ENCODE results near the gene NEK1. TPM values are rescaled to one million over a fixed set of nuclear protein-coding genes. Genes with fewer than 3 reads are reported as not detected.

NEK1 gene
- total and polyA plus RNA-seq, 2 donors (not counting 1 experiment from before 2014, with no cell fraction given), result 3.3 to 21.4 TPM

GRCh38 chr4:169491211-169491610, 121.2 kb downstream of the NEK1 start:
- H3K4me1 ChIP-seq (ENCODE audit: control insufficient read depth in 2 of 2, insufficient read depth in 2 of 2, low read length in 2 of 2), result no peaks in the 10 kb centered on the region
- H3K4me2 ChIP-seq (replicated peaks; ENCODE audit: low read depth, low read length, poor library complexity, severe bottlenecking), result no peak overlapping the region
- Mint-ChIP-seq H3K4me3 (no peak overlapping the region), H3K27me3 (no peaks in the 10 kb centered on the region), H3K27ac (no peak overlapping the region), H3K4me1 (no peaks in the 10 kb centered on the region), H3K9me3 (ENCODE audit: insufficient read depth) (peaks cover 7% of the 10 kb centered on the region)
- H3K27me3 ChIP-seq (replicated peaks in 1 of 4; ENCODE audit: control extremely low read depth in 1 of 4, control insufficient read depth in 3 of 4, insufficient read depth in 4 of 4, low read length in 3 of 4), result no peaks in the 10 kb centered on the region
- no peaks in the 10 kb centered on the region for H4K20me1 ChIP-seq (ENCODE audit: control insufficient read depth, insufficient read depth, low read length, poor library complexity, severe bottlenecking)
- ChIA-PET POLR2A (no interaction called here), CTCF (interaction anchor here (1.0 to 7.7 kb wide), 6 partner anchors 75 to 979 kb away, joined by 3 to 102 read pairs (median 4); no protein-coding TSS in a partner anchor)
- intact Hi-C loops (cut with micrococcal nuclease), result no loop called here
- TF ChIP-seq CTCF (IDR thresholded peaks at IDR 0.05), result no peak
- TF ChIP-seq EZH2 (IDR thresholded peaks at IDR 0.05; ENCODE audit: borderline replicate concordance, insufficient read depth, low read depth, low read length, poor library complexity, severe bottlenecking), result no peak
- no CpG with 5 or more reads among the region's 1 CpG for WGBS (ENCODE audit: insufficient coverage)
- no peak overlapping the region for H3K4me3 ChIP-seq (ENCODE audit: control extremely low read depth in 1 of 5, extremely low read depth in 1 of 5, insufficient read depth in 1 of 5, low read depth in 2 of 5, low read length in 4 of 5)
- H3K36me3 ChIP-seq (replicated peaks in 1 of 2; ENCODE audit: control extremely low read depth in 1 of 2, control insufficient read depth in 1 of 2, extremely low read depth in 1 of 2, insufficient read depth in 2 of 2, low read length in 1 of 2), result no peaks in the 10 kb centered on the region
- no peaks in the 10 kb centered on the region for H3K79me2 ChIP-seq (ENCODE audit: control insufficient read depth, insufficient read depth, low read length)
- ATAC-seq (ENCODE audit: low read depth) (no peak), DNase-seq (no peak)
- no peak overlapping the region for H3K9ac ChIP-seq (ENCODE audit: low read length)
- no peak overlapping the region for H2AFZ ChIP-seq (ENCODE audit: insufficient read depth, low read depth, low read length, poor library complexity, severe bottlenecking)
- H3K27ac ChIP-seq (ENCODE audit: low read length in 2 of 2), result no peak overlapping the region
- H3K9me3 ChIP-seq (ENCODE audit: control extremely low read depth in 1 of 3, control insufficient read depth in 2 of 3, insufficient read depth in 1 of 3, low read length in 2 of 3), result peaks cover 0 to 13% (median 9%) of the 10 kb centered on the region in 3 donors

- H2AFZ ChIP-seq (ENCODE audit: insufficient read depth, low read depth, low read length, poor library complexity, severe bottlenecking), result no peak overlapping the region
- H3K9ac ChIP-seq (ENCODE audit: low read length), result no peak overlapping the region
- Mint-ChIP-seq H3K9me3 (ENCODE audit: insufficient read depth) (peaks cover 7% of the 10 kb centered on the region), H3K27ac (no peak overlapping the region), H3K4me1 (no peaks in the 10 kb centered on the region), H3K4me3 (no peak overlapping the region), H3K27me3 (no peaks in the 10 kb centered on the region)
- no peaks in the 10 kb centered on the region for H3K36me3 ChIP-seq (replicated peaks in 1 of 2; ENCODE audit: control extremely low read depth in 1 of 2, control insufficient read depth in 1 of 2, extremely low read depth in 1 of 2, insufficient read depth in 2 of 2, low read length in 1 of 2)
- H3K79me2 ChIP-seq (ENCODE audit: control insufficient read depth, insufficient read depth, low read length), result no peaks in the 10 kb centered on the region
- intact Hi-C loops (cut with micrococcal nuclease), result loop anchor here (10.0 kb wide), 1 partner anchor 975 kb away; no protein-coding TSS in a partner anchor
- no peak for ATAC-seq (ENCODE audit: low read depth)
- TF ChIP-seq EZH2 (IDR thresholded peaks at IDR 0.05; ENCODE audit: borderline replicate concordance, insufficient read depth, low read depth, low read length, poor library complexity, severe bottlenecking) (no peak), CTCF (IDR thresholded peaks at IDR 0.05) (no peak)
- ChIA-PET CTCF (interaction anchor here (1.1 to 7.7 kb wide), 2 partner anchors 464 to 567 kb away, joined by 3 to 102 read pairs; no protein-coding TSS in a partner anchor), POLR2A (no interaction called here)
- no peak overlapping the region for H3K4me3 ChIP-seq (ENCODE audit: control extremely low read depth in 1 of 5, extremely low read depth in 1 of 5, insufficient read depth in 1 of 5, low read depth in 2 of 5, low read length in 4 of 5)
- no peak overlapping the region for H3K27ac ChIP-seq (ENCODE audit: low read length in 2 of 2)
- H3K9me3 ChIP-seq (ENCODE audit: control extremely low read depth in 1 of 3, control insufficient read depth in 2 of 3, insufficient read depth in 1 of 3, low read length in 2 of 3), result peaks cover 0 to 13% (median 9%) of the 10 kb centered on the region in 3 donors
- H4K20me1 ChIP-seq (ENCODE audit: control insufficient read depth, insufficient read depth, low read length, poor library complexity, severe bottlenecking), result no peaks in the 10 kb centered on the region
- no peaks in the 10 kb centered on the region for H3K27me3 ChIP-seq (replicated peaks in 1 of 4; ENCODE audit: control extremely low read depth in 1 of 4, control insufficient read depth in 3 of 4, insufficient read depth in 4 of 4, low read length in 3 of 4)
- H3K4me2 ChIP-seq (replicated peaks; ENCODE audit: low read depth, low read length, poor library complexity, severe bottlenecking), result no peak overlapping the region
- no peak for DNase-seq
- H3K4me1 ChIP-seq (ENCODE audit: control insufficient read depth in 2 of 2, insufficient read depth in 2 of 2, low read length in 2 of 2), result no peaks in the 10 kb centered on the region
Measured at GRCh38 chr4:169489306-169489705, 123.1 kb downstream of the NEK1 start.

Data from B cell (primary cell).